ENCODE measurements around the gene ATP13A3. TPM values are rescaled to one million over a fixed set of nuclear protein-coding genes. Genes with fewer than 3 reads are reported as not detected.
"Not testable (repeated sequence)": the region's sequence is repeated elsewhere in the genome, so short reads cannot be mapped to it uniquely, and the experiment has no call there.

The ATP13A3 gene
- total RNA-seq, 1 donor from 2014 or later: 63.1 TPM

DNA sequence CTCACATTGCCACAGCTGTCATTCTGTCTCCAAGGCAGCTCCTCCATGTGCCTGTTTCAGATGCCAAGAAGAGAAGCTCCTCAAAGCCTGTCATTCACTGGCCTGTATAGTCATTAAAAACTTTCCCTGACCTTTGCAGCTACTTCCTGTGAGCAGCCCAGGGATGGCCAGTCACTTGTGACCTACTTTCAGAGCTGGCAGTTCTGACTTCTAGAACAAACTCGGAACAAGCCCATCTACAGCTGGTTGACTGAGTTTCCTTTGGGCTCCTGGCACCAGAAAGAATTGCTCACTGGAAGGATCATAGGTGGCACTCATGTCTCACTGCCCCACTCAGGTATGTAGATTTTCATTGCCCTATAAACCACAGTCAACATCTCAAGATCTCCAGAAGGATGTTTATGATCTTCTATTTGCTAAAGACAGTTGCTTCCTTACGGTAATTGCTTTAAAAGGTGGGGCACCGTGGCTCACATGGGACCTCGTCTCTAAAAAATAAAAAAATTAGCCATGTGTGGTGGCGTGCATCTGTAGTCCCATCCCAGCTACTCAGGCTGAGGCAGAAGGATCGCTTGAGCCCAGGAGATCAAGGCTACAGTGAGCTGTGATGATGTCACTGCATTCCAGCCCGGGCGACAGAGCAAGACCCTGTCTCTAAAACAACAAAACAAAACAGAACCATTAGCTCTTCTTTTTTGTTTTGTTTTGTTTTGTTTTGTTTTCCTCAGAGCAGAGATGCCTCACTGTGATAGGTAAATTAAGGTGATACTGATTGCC, 11.2 kb upstream of the ATP13A3 start:
- Mint-ChIP-seq H3K27ac (ENCODE audit: unreplicated experiment) (no peak overlapping the region), H3K4me3 (ENCODE audit: unreplicated experiment) (no peak overlapping the region), H3K27me3 (ENCODE audit: unreplicated experiment) (no peaks in the 10 kb centered on the region), H3K9me3 (ENCODE audit: unreplicated experiment) (no peaks in the 10 kb centered on the region), H3K4me1 (ENCODE audit: unreplicated experiment) (peaks cover 38% of the 10 kb centered on the region), H3K36me3 (ENCODE audit: unreplicated experiment) (no peaks in the 10 kb centered on the region)
- TF ChIP-seq, protein P1, sequence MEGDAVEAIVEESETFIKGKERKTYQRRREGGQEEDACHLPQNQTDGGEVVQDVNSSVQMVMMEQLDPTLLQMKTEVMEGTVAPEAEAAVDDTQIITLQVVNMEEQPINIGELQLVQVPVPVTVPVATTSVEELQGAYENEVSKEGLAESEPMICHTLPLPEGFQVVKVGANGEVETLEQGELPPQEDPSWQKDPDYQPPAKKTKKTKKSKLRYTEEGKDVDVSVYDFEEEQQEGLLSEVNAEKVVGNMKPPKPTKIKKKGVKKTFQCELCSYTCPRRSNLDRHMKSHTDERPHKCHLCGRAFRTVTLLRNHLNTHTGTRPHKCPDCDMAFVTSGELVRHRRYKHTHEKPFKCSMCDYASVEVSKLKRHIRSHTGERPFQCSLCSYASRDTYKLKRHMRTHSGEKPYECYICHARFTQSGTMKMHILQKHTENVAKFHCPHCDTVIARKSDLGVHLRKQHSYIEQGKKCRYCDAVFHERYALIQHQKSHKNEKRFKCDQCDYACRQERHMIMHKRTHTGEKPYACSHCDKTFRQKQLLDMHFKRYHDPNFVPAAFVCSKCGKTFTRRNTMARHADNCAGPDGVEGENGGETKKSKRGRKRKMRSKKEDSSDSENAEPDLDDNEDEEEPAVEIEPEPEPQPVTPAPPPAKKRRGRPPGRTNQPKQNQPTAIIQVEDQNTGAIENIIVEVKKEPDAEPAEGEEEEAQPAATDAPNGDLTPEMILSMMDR (IDR thresholded peaks at IDR 0.05): no peak
- peak; percentile 42 for DNase-seq (ENCODE audit: extremely low spot score, unreplicated experiment)

GRCh38 chr3:194496217-194496919, 9.6 kb upstream of the ATP13A3 start:
- H3K36me3 Mint-ChIP-seq (ENCODE audit: unreplicated experiment): no peaks in the 10 kb centered on the region

DNA sequence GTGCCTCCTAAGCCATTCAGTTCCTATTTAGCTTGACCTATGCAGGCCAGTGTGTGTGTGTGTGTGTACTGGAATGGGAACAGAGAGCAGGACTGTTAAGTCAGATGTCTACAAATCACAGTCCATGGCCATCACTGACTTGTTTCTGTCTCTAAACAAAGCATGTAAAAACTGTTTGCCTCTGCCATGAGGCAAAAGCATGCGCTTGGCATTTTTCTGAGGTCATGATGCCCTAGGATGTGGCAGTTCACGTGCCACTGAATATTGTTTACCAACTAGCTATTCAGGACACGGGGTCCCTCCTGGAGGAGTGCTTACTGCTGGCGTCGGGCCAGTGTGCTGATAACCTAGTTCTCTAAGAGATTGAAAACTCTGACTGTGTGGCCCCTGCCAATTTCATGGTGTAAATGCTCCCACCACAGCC, 8.2 kb upstream of the ATP13A3 start:
- H3K36me3 Mint-ChIP-seq (ENCODE audit: unreplicated experiment): no peaks in the 10 kb centered on the region
- DNase-seq (ENCODE audit: extremely low spot score, unreplicated experiment): peak; percentile 56
- H3K9me3 Mint-ChIP-seq (ENCODE audit: unreplicated experiment): no peaks in the 10 kb centered on the region
- no peak overlapping the region for H3K27ac Mint-ChIP-seq (ENCODE audit: unreplicated experiment)
- H3K4me1 Mint-ChIP-seq (ENCODE audit: unreplicated experiment): peaks cover 32% of the 10 kb centered on the region
- no peak overlapping the region for H3K4me3 Mint-ChIP-seq (ENCODE audit: unreplicated experiment)
- TF ChIP-seq, protein P1 (IDR thresholded peaks at IDR 0.05): no peak
- no peaks in the 10 kb centered on the region for H3K27me3 Mint-ChIP-seq (ENCODE audit: unreplicated experiment)

More at GRCh38 chr3:194496217-194496919, 9.6 kb upstream of the ATP13A3 start:
- no peak overlapping the region for H3K4me3 Mint-ChIP-seq (ENCODE audit: unreplicated experiment)
- DNase-seq (ENCODE audit: extremely low spot score, unreplicated experiment): no peak
- H3K4me1 Mint-ChIP-seq (ENCODE audit: unreplicated experiment): peaks cover 31% of the 10 kb centered on the region
- no peak overlapping the region for H3K27ac Mint-ChIP-seq (ENCODE audit: unreplicated experiment)
- H3K27me3 Mint-ChIP-seq (ENCODE audit: unreplicated experiment): no peaks in the 10 kb centered on the region
- TF ChIP-seq, protein P1 (IDR thresholded peaks at IDR 0.05): no peak
- H3K9me3 Mint-ChIP-seq (ENCODE audit: unreplicated experiment): no peaks in the 10 kb centered on the region

DNA sequence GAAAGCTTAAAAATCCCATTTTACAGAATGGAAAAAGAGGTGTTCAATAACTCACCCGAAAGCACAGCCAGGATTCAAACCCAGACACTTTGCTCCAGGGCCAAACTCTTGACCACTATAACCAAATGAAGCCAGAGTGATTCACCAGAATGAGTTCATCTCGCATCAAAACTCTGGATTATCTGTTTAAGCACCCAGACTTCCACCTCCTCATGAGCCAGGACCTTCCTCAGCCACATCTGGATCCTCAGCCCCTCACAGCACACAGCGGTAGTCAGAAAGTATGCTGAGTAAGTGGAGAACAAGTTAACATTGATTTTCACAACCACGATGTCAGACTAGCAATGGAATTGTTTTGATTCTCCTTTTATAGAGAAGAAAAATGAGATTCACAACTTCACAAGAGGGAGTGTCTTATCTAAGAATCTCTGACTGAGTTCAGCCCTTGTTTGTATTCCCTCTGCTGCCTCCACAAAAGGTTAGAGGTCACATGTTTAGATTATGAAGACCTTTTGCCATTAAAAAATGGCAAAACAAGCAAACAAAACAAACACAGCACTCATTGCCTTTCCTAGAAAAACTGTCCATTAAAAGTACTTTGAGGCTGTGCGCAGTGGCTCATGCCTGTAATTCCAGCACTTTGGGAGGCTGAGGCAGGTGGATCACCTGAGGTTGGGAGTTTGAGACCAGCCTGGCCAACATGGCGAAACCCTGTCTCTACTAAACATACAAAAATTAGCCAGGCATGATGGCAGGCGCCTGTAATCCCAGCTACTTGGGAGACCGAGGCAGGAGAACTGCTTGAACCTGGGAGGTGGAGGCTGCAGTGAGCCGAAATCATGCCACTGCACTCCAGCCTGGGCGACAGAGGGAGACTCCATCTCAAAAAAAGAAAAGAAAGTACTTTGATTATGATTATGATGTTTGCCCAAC, 7.5 kb upstream of the ATP13A3 start:
- H3K36me3 Mint-ChIP-seq (ENCODE audit: unreplicated experiment); H3K4me3 Mint-ChIP-seq (ENCODE audit: unreplicated experiment); H3K9me3 Mint-ChIP-seq (ENCODE audit: unreplicated experiment); H3K27me3 Mint-ChIP-seq (ENCODE audit: unreplicated experiment): not testable (repeated sequence)
- Mint-ChIP-seq H3K27ac (ENCODE audit: unreplicated experiment) (peak overlapping the region; percentile 77), H3K4me1 (ENCODE audit: unreplicated experiment) (peaks cover 39% of the 10 kb centered on the region)
- peak; percentile 19 for DNase-seq (ENCODE audit: extremely low spot score, unreplicated experiment)

GRCh38 chr3:194492001-194492400, 5.2 kb upstream of the ATP13A3 start:
- Mint-ChIP-seq H3K4me1 (ENCODE audit: unreplicated experiment) (peaks cover 37% of the 10 kb centered on the region), H3K27ac (ENCODE audit: unreplicated experiment) (no peak overlapping the region), H3K9me3 (ENCODE audit: unreplicated experiment) (no peaks in the 10 kb centered on the region), H3K36me3 (ENCODE audit: unreplicated experiment) (no peaks in the 10 kb centered on the region), H3K4me3 (ENCODE audit: unreplicated experiment) (no peak overlapping the region), H3K27me3 (ENCODE audit: unreplicated experiment) (no peaks in the 10 kb centered on the region)
- DNase-seq (ENCODE audit: extremely low spot score, unreplicated experiment): no peak
- TF ChIP-seq, protein P1 (IDR thresholded peaks at IDR 0.05): no peak

Data from osteocyte (in vitro differentiated cells).